GM21526 (cell line): ENCODE data around the gene BORCS8.
A peak's percentile ranks its signal among the peaks of the same experiment; 100 is the strongest.

ENCODE experiments used
- ATAC-seq: cut with Tn5 transposase; IDR thresholded peaks from one replicate; pipeline ENCODE4 v1.9.1; 2021; ENCODE audit warnings: moderate library complexity; ENCODE audit not compliant: unreplicated experiment, low FRiP score

BORCS8 gene

GRCh38 chr19:19214892-19215291 lies 22.9 kb upstream of the BORCS8 start:
- ATAC-seq = no peak

GRCh38 chr19:19214159-19214490 lies 22.2 kb upstream of the BORCS8 start:
- no peak for ATAC-seq

GRCh38 chr19:19213426-19214158 lies 21.6 kb upstream of the BORCS8 start:
- no peak for ATAC-seq

GRCh38 chr19:19212916-19213315 lies 21.0 kb upstream of the BORCS8 start:
- ATAC-seq = no peak

GRCh38 chr19:19211499-19212420 lies 19.8 kb upstream of the BORCS8 start, which contains the start of gene NCAN:
NCAN (plus strand) TSS chr19:19211958; CDS start chr19:19216954, 4,996 bp downstream.
- ATAC-seq = no peak

DNA sequence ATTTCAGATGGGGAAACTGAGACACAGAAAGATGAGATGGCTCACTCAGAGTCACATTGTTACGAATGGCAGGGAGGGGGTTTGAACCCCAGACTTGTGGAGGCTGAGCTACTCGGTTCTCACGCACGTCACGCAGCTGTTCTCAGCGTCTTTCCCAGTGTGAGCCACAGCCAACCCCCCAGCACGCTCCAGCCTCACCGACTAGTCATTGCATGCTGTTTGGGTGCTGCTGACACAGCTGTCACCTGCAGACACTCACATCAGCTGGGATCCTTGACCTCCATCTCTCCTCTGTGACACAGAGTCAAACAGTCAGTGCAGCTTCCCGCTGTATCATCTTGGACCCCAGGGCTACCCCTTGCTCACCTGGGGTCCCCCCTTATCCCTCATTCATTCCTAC lies 17.4 kb upstream of the BORCS8 start:
- no peak for ATAC-seq

GRCh38 chr19:19207637-19208572 lies 16.0 kb upstream of the BORCS8 start:
- ATAC-seq = no peak

GRCh38 chr19:19206938-19207337 lies 15.0 kb upstream of the BORCS8 start:
- no peak for ATAC-seq

- no peak for ATAC-seq
Observed at GRCh38 chr19:19205416-19206410, 13.8 kb upstream of the BORCS8 start.

- no peak for ATAC-seq
Observed at GRCh38 chr19:19204181-19204580, 12.2 kb upstream of the BORCS8 start.

DNA sequence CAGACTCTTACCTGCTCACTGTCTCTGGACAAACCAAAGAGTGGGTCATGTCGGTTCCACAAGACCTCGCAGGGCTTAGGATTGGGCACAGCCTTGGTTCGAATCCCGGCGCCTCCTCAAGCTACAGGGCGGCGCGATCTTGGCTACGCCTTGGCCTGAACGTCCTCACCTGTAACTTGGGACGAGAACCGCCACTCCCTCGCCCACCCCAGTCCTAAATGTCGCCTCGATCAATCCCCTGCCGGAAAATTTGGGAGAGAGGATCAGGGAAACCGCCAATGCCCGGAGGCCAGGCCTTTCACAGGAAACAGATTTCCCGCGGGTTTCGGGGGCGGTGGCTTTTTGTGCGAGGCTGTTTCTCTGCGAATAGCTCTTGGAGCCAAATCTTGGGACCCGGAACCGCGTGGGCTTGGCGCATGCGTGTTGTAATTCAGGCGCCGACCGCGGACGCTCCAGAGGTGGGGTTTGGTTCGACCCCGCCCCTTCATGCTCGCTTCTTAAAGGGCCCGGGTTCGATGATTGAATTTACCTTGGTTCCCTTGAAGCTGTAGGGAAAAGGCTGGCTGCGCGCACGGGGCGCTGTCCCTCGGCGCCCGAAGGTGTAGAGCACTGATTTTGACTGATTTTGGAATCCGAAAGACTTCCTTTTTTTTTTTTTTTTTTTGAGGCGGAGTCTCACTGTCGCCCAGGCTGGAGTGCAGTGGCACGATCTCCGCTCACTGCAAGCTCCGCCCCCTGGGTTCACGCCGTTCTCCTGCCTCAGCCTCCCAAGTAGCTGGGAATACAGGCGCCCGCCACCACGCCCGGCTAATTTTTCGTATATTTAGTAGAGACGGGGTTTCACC lies 11.3 kb upstream of the BORCS8 start, which contains the start of gene NR2C2AP:
Gene NR2C2AP (minus strand): TSS at position 403 of the 845 bp plus-strand sequence. CDS start 354 bp downstream, at position 49.
- ATAC-seq = peak; percentile 65

DNA sequence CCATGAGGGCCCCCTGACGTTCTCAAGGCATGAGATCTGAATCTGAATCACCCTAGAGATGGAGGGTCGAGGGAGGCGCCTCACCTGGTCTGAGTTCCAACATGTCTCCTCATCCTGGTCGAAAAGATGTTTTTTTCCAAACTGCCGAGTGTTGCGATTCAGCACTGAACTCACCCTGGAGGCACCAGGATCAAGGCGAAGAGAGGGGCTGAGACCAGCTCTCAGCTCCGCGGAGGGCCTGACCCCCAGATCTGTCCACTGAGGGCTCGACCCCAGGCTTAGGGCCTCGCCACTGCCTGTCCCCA lies 10.7 kb upstream of the BORCS8 start:
- peak; percentile 6 for ATAC-seq

- ATAC-seq = no peak
Observed at GRCh38 chr19:19201697-19202630, 10.0 kb upstream of the BORCS8 start.

- ATAC-seq = no peak
Observed at GRCh38 chr19:19193926-19194325, 2.0 kb upstream of the BORCS8 start.

DNA sequence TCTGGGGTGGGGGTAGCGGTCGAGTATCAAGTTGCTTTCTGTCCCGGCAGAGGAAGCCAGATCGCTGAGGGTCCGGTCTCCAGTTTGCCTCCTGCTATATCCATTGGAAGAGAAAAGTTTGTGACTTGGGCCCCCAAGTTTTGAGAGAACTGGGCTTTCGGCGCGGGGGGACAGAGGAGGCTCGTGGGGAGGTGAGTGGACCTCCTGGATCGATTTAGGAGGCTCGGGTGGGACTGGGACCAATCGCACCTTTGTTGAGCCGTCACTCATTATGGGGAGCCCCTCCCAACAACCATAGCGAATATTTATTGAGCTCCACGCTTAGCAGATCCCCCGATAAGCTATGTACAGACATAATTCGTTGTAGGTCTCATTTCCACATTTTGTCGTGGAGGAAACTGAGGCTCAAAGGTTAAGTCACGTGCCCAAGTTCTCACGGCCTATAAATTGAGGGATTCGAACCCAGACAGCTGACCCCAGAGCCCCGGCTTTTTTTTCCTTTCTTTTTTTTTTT lies 1.0 kb upstream of the BORCS8 start:
- ATAC-seq = no peak

DNA sequence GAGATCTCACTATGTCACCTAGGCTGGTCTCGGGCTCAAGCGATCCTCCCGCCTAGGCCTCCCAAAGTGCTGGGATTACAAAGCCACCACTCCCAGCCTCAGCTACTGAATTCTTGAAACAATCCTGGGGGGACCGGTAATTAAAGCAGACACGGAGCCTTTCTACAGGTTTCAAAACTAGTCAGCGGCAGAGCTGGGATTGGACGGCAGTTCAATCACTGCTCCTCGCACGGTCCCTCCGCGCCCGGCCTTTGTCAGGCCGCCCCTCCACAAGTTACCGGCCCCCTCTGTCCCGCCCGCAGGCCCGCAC lies 229 bp downstream of the BORCS8 start:
- peak; percentile 1 for ATAC-seq

DNA sequence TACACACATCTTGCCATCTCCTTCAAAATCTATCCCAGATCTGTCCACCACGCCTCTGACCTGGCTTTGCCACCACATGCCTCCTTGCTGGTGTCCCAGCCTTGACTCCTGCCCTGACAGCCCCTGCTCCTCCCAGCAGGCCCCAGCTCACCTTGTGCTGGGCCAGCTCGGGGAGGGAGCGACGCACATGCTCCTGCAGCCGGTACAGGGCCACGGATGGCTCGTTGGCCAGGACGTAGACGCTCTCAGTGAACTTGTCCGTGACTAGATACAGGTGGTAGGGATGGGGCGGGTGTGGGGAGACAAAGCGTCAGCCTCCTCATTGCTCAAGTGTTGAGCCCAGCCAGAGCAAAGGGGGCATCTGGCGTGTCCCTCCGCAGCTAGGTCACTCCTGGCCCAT lies 5.2 kb downstream of the BORCS8 start:
- no peak for ATAC-seq
